ENCODE data around the gene OR13C4. TPM values are rescaled to one million over a fixed set of nuclear protein-coding genes. Genes with fewer than 3 reads are reported as not detected.

OR13C4 gene
- total and polyA plus RNA-seq, 2 donors from 2014 or later: not detected

- TF ChIP-seq CTCF (IDR thresholded peaks at IDR 0.05; ENCODE audit: borderline replicate concordance, extremely low read depth, insufficient read depth): no peak
- Histone ChIP-seq H3K27me3 (ENCODE audit: control insufficient read depth, insufficient read depth, low read length) (no peaks in the 10 kb centered on the region), H3K27ac (ENCODE audit: low read depth in 2 of 2, low read length in 2 of 2) (no peak overlapping the region), H3K9ac (ENCODE audit: low read length in 3 of 3) (no peak overlapping the region), H3K9me3 (ENCODE audit: control insufficient read depth in 2 of 3, insufficient read depth in 1 of 3, low read length in 3 of 3) (no peaks in the 10 kb centered on the region), H3K36me3 (ENCODE audit: control insufficient read depth in 2 of 3, insufficient read depth in 3 of 3, low read length in 3 of 3) (no peaks in the 10 kb centered on the region), H3K4me1 (ENCODE audit: control insufficient read depth in 2 of 3, insufficient read depth in 2 of 3, low read depth in 1 of 3, low read length in 3 of 3) (no peaks in the 10 kb centered on the region), H3K4me3 (ENCODE audit: low read length in 3 of 3) (no peak overlapping the region)
- DNase-seq (no peak), FAIRE-seq (no peak)
- intact Hi-C loops (cut with DNase I): no loop called here
Measured at GRCh38 chr9:104514901-104515300, 12.1 kb downstream of the OR13C4 start.

- Histone ChIP-seq H3K36me3 (ENCODE audit: control insufficient read depth in 2 of 3, insufficient read depth in 3 of 3, low read length in 3 of 3) (no peaks in the 10 kb centered on the region), H3K4me1 (ENCODE audit: control insufficient read depth in 2 of 3, insufficient read depth in 2 of 3, low read depth in 1 of 3, low read length in 3 of 3) (no peaks in the 10 kb centered on the region), H3K9ac (ENCODE audit: low read length in 3 of 3) (no peak overlapping the region), H3K27me3 (ENCODE audit: control insufficient read depth, insufficient read depth, low read length) (no peaks in the 10 kb centered on the region), H3K27ac (ENCODE audit: low read depth in 2 of 2, low read length in 2 of 2) (no peak overlapping the region), H3K9me3 (ENCODE audit: control insufficient read depth in 2 of 3, insufficient read depth in 1 of 3, low read length in 3 of 3) (no peaks in the 10 kb centered on the region), H3K4me3 (ENCODE audit: low read length in 3 of 3) (no peak overlapping the region)
- intact Hi-C loops (cut with DNase I): no loop called here
- TF ChIP-seq CTCF (IDR thresholded peaks at IDR 0.05; ENCODE audit: borderline replicate concordance, extremely low read depth, insufficient read depth): no peak
- FAIRE-seq (no peak), DNase-seq (no peak)
Measured at GRCh38 chr9:104506565-104506964, 20.4 kb downstream of the OR13C4 start.

GRCh38 chr9:104503963-104504362 lies 23.0 kb downstream of the OR13C4 start, which contains the start of gene OR13F1:
TSS of gene OR13F1 (plus strand) at chr9:104504263. CDS start at chr9:104504263, 0 bp downstream.
- Histone ChIP-seq H3K4me3 (ENCODE audit: low read length in 3 of 3) (no peak within 1 kb of the TSS), H3K9me3 (ENCODE audit: control insufficient read depth in 2 of 3, insufficient read depth in 1 of 3, low read length in 3 of 3) (no peaks in the 10 kb centered on the region), H3K36me3 (ENCODE audit: control insufficient read depth in 2 of 3, insufficient read depth in 3 of 3, low read length in 3 of 3) (no peaks in the 10 kb centered on the region), H3K27me3 (ENCODE audit: control insufficient read depth, insufficient read depth, low read length) (no peaks in the 10 kb centered on the region), H3K4me1 (ENCODE audit: control insufficient read depth in 2 of 3, insufficient read depth in 2 of 3, low read depth in 1 of 3, low read length in 3 of 3) (no peaks in the 10 kb centered on the region), H3K9ac (ENCODE audit: low read length in 3 of 3) (no peak within 1 kb of the TSS), H3K27ac (ENCODE audit: low read depth in 2 of 2, low read length in 2 of 2) (no peak within 1 kb of the TSS)
- intact Hi-C loops (cut with DNase I): no loop called here
- TF ChIP-seq CTCF (IDR thresholded peaks at IDR 0.05; ENCODE audit: borderline replicate concordance, extremely low read depth, insufficient read depth): no peak
- no peak for FAIRE-seq
- no peak for DNase-seq

- TF ChIP-seq CTCF (IDR thresholded peaks at IDR 0.05; ENCODE audit: borderline replicate concordance, extremely low read depth, insufficient read depth): no peak
- intact Hi-C loops (cut with DNase I): no loop called here
Measured at GRCh38 chr9:104503440-104503839, 23.6 kb downstream of the OR13C4 start.

More at GRCh38 chr9:104503440-104503839, 23.6 kb downstream of the OR13C4 start:
- Histone ChIP-seq H3K27me3 (ENCODE audit: control insufficient read depth, insufficient read depth, low read length) (no peaks in the 10 kb centered on the region), H3K4me1 (ENCODE audit: control insufficient read depth in 2 of 3, insufficient read depth in 2 of 3, low read depth in 1 of 3, low read length in 3 of 3) (no peaks in the 10 kb centered on the region), H3K9ac (ENCODE audit: low read length in 3 of 3) (no peak overlapping the region), H3K9me3 (ENCODE audit: control insufficient read depth in 2 of 3, insufficient read depth in 1 of 3, low read length in 3 of 3) (no peaks in the 10 kb centered on the region), H3K27ac (ENCODE audit: low read depth in 2 of 2, low read length in 2 of 2) (no peak overlapping the region), H3K4me3 (ENCODE audit: low read length in 3 of 3) (no peak overlapping the region), H3K36me3 (ENCODE audit: control insufficient read depth in 2 of 3, insufficient read depth in 3 of 3, low read length in 3 of 3) (no peaks in the 10 kb centered on the region)
- no peak for DNase-seq
- FAIRE-seq: no peak
